HEK293 (cell line): ENCODE data around the gene CEND1.

Experiments used
- CTCF ChIA-PET: fragments of 350-600 bp; formaldehyde crosslinking; extraction: SDS; loops from one replicate; lab custom pipeline; 2021; ENCODE audit warnings: antibody characterized with exemption; lab: Yijun Ruan, JAX
- POLR2A ChIA-PET: fragments of 300-600 bp; formaldehyde crosslinking; extraction: SDS; loops from one replicate; lab custom pipeline; 2020; ENCODE audit warnings: antibody characterized with exemption, inconsistent platforms; lab: Yijun Ruan, JAX
- H3K27ac ChIP-seq: fragments of 200-500 bp; sonication (Bioruptor generic); 2 replicates; pipeline ENCODE4 v1.5.1; 2014; ENCODE audit warnings: low read depth, low read length, control low read depth, inconsistent platforms; ENCODE audit errors: extremely low read depth
- H3K36me3 ChIP-seq, 2 experiments: fragments of 200-500 bp in 1 of 2; sonication (Bioruptor generic) in 1 of 2; 1 replicate in 1 of 2; 2 replicates in 1 of 2; pipeline ENCODE4 v1.5.1; 2014 to 2017; ENCODE audit warnings: inconsistent platforms in 2 of 2, low read length in 2 of 2; ENCODE audit not compliant: control insufficient read depth in 2 of 2, insufficient read depth in 1 of 2
- H3K4me1 ChIP-seq: fragments of 200-500 bp; sonication (Bioruptor generic); 2 replicates; pipeline ENCODE4 v1.5.1; 2014; ENCODE audit warnings: mild to moderate bottlenecking, low read length, inconsistent platforms; ENCODE audit not compliant: control insufficient read depth, insufficient read depth
- H3K4me3 ChIP-seq: 2 replicates; pipeline ENCODE4 v1.5.1; 2011; ENCODE audit warnings: low read depth, mild to moderate bottlenecking, control low read depth, low read length, moderate library complexity
- H3K9me3 ChIP-seq: fragments of 200-500 bp; sonication (Bioruptor generic); 2 replicates; pipeline ENCODE4 v1.5.1; 2014; ENCODE audit warnings: low read depth, low read length, inconsistent platforms; ENCODE audit not compliant: control insufficient read depth, insufficient read depth
- BCL11B ChIP-seq: fragments of 450-650 bp; formaldehyde crosslinking; IDR thresholded peaks from 2 replicates; pipeline ENCODE4 v1.5.1; 2016; ENCODE audit warnings: low read depth, missing biosample characterization, missing genetic modification characterization
- EGR2 ChIP-seq: fragments of 450-650 bp; formaldehyde crosslinking; IDR thresholded peaks from 2 replicates; pipeline ENCODE4 v1.5.1; 2016; ENCODE audit warnings: low read depth, missing biosample characterization, missing genetic modification characterization
- KLF1 ChIP-seq: fragments of 450-650 bp; formaldehyde crosslinking; IDR thresholded peaks from 2 replicates; pipeline ENCODE4 v1.5.1; 2016; ENCODE audit warnings: missing biosample characterization, missing genetic modification characterization
- MZF1 ChIP-seq: fragments of 450-650 bp; formaldehyde crosslinking; IDR thresholded peaks from 2 replicates; pipeline ENCODE4 v1.5.1; 2017; ENCODE audit warnings: missing biosample characterization, missing genetic modification characterization, borderline replicate concordance
- OVOL3 ChIP-seq: fragments of 450-650 bp; formaldehyde crosslinking; IDR thresholded peaks from 2 replicates; pipeline ENCODE4 v1.5.1; 2016; ENCODE audit warnings: missing biosample characterization, missing genetic modification characterization
- PRDM4 ChIP-seq: fragments of 450-650 bp; formaldehyde crosslinking; IDR thresholded peaks from 2 replicates; pipeline ENCODE4 v1.5.1; 2017; ENCODE audit warnings: missing biosample characterization, missing genetic modification characterization
- SP3 ChIP-seq: fragments of 450-650 bp; formaldehyde crosslinking; IDR thresholded peaks from 2 replicates; pipeline ENCODE4 v1.5.1; 2016; ENCODE audit warnings: missing biosample characterization, missing genetic modification characterization
- WT1 ChIP-seq: fragments of 450-650 bp; formaldehyde crosslinking; IDR thresholded peaks from 2 replicates; pipeline ENCODE4 v1.5.1; 2016; ENCODE audit warnings: missing biosample characterization, missing genetic modification characterization
- ZBTB48 ChIP-seq: fragments of 450-650 bp; formaldehyde crosslinking; IDR thresholded peaks from 2 replicates; pipeline ENCODE4 v1.5.1; 2016; ENCODE audit warnings: missing biosample characterization, missing genetic modification characterization
- ZFHX2 ChIP-seq: fragments of 450-650 bp; formaldehyde crosslinking; conservative IDR thresholded peaks from 2 replicates; pipeline ENCODE4 v1.5.1; 2016; ENCODE audit warnings: missing biosample characterization, missing genetic modification characterization
- ZNF202 ChIP-seq: fragments of 450-650 bp; formaldehyde crosslinking; IDR thresholded peaks from 2 replicates; pipeline ENCODE4 v1.5.1; 2016; ENCODE audit warnings: missing biosample characterization, missing genetic modification characterization, borderline replicate concordance
- ZNF423 ChIP-seq: fragments of 450-650 bp; formaldehyde crosslinking; IDR thresholded peaks from 2 replicates; pipeline ENCODE4 v1.5.1; 2016; ENCODE audit warnings: missing biosample characterization, missing genetic modification characterization
- ZNF792 ChIP-seq: fragments of 450-650 bp; formaldehyde crosslinking; IDR thresholded peaks from 2 replicates; pipeline ENCODE4 v1.5.1; 2016; ENCODE audit warnings: missing biosample characterization, missing genetic modification characterization
- TF ChIP-seq, protein P1 (sequence below): fragments of 450-650 bp; formaldehyde crosslinking; IDR thresholded peaks from 2 replicates; pipeline ENCODE4 v1.5.1; 2016; ENCODE audit warnings: missing biosample characterization, missing genetic modification characterization
- TF ChIP-seq, protein P2 (sequence below): fragments of 450-650 bp; formaldehyde crosslinking; IDR thresholded peaks from 2 replicates; pipeline ENCODE4 v1.5.1; 2016; ENCODE audit warnings: missing biosample characterization, missing genetic modification characterization

CEND1 gene

GRCh38 chr11:794766-795633 is 5.1 kb upstream of the CEND1 start:
- Histone ChIP-seq H3K9me3 (no peaks in the 10 kb centered on the region), H3K4me1 (peaks cover 6% of the 10 kb centered on the region)
- TF ChIP-seq ZNF423 (tag by site-specific recombination) = peak; percentile 32; the same call in 1 of the 2 replicates
- TF ChIP-seq KLF1 = peak; percentile 51
- TF ChIP-seq ZBTB48 = peak; percentile 25; the same call in 1 of the 2 replicates
- TF ChIP-seq, protein P1, sequence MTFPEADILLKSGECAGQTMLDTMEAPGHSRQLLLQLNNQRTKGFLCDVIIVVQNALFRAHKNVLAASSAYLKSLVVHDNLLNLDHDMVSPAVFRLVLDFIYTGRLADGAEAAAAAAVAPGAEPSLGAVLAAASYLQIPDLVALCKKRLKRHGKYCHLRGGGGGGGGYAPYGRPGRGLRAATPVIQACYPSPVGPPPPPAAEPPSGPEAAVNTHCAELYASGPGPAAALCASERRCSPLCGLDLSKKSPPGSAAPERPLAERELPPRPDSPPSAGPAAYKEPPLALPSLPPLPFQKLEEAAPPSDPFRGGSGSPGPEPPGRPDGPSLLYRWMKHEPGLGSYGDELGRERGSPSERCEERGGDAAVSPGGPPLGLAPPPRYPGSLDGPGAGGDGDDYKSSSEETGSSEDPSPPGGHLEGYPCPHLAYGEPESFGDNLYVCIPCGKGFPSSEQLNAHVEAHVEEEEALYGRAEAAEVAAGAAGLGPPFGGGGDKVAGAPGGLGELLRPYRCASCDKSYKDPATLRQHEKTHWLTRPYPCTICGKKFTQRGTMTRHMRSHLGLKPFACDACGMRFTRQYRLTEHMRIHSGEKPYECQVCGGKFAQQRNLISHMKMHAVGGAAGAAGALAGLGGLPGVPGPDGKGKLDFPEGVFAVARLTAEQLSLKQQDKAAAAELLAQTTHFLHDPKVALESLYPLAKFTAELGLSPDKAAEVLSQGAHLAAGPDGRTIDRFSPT = peak; percentile 52; the same call in 1 of the 2 replicates
- no peak for TF ChIP-seq OVOL3 (tag by site-specific recombination)
- TF ChIP-seq BCL11B = 0 out of 2 replicates have a peak, but pooled peaks have one; percentile 19
- TF ChIP-seq SP3 (tag by site-specific recombination) = 0 out of 2 replicates have a peak, but pooled peaks have one; percentile 19
- no peak for TF ChIP-seq MZF1 (tag by site-specific recombination)
- TF ChIP-seq, all 188 proteins: peak for 6
- H3K36me3 ChIP-seq = peaks cover 0 to 45% of the 10 kb centered on the region in 2 experiments; a peak in 1 of 3 replicates
- ChIA-PET POLR2A (interaction anchor here (0.5 to 1.7 kb wide), 4 partner anchors 17 to 71 kb away, joined by 3 to 4 read pairs (median 3); partner anchors contain the start of gene PNPLA2), CTCF (interaction anchor here (0.7 kb wide), 1 partner anchor 67 kb away, joined by 4 read pairs; no protein-coding TSS in a partner anchor)
- no peak overlapping the region for H3K27ac ChIP-seq
- no peak overlapping the region; the same call in 1 of the 2 replicates for H3K4me3 ChIP-seq

DNA sequence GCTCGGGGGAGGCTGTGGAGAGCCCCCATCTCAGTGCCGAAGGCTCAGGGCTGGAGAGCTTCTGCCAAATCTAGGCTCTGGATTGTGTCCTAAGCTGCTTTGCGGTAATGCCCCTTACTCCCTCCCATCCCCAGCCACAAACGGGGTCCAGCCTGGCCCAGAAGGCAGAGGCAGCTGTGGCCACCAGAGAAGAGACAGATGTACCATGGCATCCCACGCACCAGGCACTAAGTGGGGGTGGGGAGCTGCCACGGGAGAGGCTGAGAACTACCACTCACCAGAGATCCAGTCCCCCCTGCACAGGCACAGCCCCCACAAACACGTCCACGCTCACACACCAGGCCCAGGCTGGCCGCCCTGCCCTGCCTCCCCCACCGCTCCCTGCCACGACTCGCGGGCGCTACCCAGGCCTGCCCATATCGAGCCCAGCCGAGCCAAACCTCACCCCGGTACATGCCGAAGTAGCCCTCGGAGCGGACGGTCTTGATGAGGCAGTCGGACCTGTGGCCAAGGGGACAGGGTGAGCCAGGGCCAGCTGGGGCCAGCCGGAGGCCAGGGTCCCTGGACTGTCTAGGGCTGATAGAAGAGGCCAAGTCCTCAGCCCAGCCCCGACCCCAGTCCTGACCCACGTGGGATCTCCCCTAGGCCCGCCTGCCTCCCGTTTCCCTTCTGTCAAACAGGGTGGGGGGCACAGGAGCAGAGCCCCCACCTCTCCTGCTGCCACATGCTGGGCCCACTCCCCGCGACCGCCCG is 4.3 kb upstream of the CEND1 start:
- peaks cover 6% of the 10 kb centered on the region for H3K4me1 ChIP-seq
- H3K27ac ChIP-seq = no peak overlapping the region
- H3K4me3 ChIP-seq = no peak overlapping the region
- ChIA-PET POLR2A (interaction anchor here (0.9 kb wide), 1 partner anchor 11 kb away, joined by 4 read pairs; no protein-coding TSS in a partner anchor), CTCF (no interaction called here)
- TF ChIP-seq ZFHX2 (tag by site-specific recombination) (peak; percentile 30), ZNF202 (tag by site-specific recombination) (no peak)
- peaks cover 0 to 37% of the 10 kb centered on the region in 2 experiments; a peak in 1 of 3 replicates for H3K36me3 ChIP-seq
- H3K9me3 ChIP-seq = no peaks in the 10 kb centered on the region

DNA sequence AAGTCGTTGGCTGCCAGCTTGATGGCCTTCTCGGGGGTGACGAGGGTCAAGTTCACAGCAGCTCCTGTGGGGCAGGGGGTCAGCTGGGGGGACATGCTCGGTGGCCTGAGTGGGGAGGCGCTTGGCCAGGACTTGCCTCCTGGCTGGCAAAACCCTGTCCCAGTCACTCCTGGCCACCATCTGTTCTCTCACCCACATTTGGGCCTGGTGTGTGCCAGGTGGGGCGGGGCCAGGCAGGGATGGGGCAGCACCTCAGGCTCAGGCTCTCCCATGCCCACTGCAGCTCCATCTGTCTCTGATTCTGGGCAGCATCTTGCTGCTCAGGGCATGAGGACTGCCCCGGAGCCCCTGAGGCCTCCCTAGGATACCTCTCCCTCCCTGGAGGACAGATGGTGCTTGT is 3.7 kb upstream of the CEND1 start:
- TF ChIP-seq ZNF792 (tag by site-specific recombination) (no peak), WT1 (no peak), ZBTB48 (no peak)
- H3K4me1 ChIP-seq = peaks cover 6% of the 10 kb centered on the region
- POLR2A ChIA-PET = interaction anchor here (0.7 to 0.9 kb wide), 2 partner anchors 10 to 16 kb away, joined by 4 to 9 read pairs; no protein-coding TSS in a partner anchor
- CTCF ChIA-PET = interaction anchor here (0.6 to 0.7 kb wide), 2 partner anchors 46 to 158 kb away, joined by 3 to 6 read pairs; no protein-coding TSS in a partner anchor
- no peak overlapping the region for H3K27ac ChIP-seq
- no peaks in the 10 kb centered on the region for H3K9me3 ChIP-seq
- H3K36me3 ChIP-seq = peaks cover 0 to 33% of the 10 kb centered on the region in 2 experiments; a peak in 1 of 3 replicates
- H3K4me3 ChIP-seq = no peak overlapping the region

DNA sequence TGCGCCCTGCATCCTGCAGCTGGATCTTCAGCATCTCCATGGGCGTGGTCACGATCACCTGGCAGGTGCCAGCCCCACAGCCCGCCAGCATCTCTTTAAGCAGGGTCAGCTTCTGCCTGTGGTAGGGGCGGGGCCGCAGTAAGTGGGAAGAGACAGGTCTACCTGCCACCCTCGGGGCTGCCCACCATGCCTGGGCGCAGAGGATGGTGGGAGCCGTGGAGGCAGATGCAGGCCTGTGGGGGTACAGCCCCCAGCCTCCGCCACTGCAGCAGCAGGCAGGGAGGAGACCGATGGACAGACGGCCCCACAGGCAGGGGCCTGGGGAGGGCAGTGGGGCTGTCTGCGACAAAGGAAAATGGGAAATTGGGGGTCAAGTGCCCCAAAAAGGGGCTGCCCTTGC is 3.0 kb upstream of the CEND1 start:
- Histone ChIP-seq H3K36me3 (peaks cover 0 to 33% of the 10 kb centered on the region in 2 experiments; a peak in 1 of 3 replicates), H3K9me3 (no peaks in the 10 kb centered on the region), H3K4me1 (peaks cover 6% of the 10 kb centered on the region), H3K4me3 (no peak overlapping the region), H3K27ac (no peak overlapping the region)
- ChIA-PET CTCF (interaction anchor here (0.7 kb wide), 1 partner anchor 45 kb away, joined by 6 read pairs; no protein-coding TSS in a partner anchor), POLR2A (interaction anchor here (0.7 to 0.9 kb wide), 2 partner anchors 9 to 15 kb away, joined by 4 to 9 read pairs; no protein-coding TSS in a partner anchor)
- TF ChIP-seq EGR2 (tag by site-specific recombination) (peak; percentile 52; the same call in 1 of the 2 replicates), BCL11B (peak; percentile 13; the same call in 1 of the 2 replicates), PRDM4 (no peak)
- TF ChIP-seq, protein P2, sequence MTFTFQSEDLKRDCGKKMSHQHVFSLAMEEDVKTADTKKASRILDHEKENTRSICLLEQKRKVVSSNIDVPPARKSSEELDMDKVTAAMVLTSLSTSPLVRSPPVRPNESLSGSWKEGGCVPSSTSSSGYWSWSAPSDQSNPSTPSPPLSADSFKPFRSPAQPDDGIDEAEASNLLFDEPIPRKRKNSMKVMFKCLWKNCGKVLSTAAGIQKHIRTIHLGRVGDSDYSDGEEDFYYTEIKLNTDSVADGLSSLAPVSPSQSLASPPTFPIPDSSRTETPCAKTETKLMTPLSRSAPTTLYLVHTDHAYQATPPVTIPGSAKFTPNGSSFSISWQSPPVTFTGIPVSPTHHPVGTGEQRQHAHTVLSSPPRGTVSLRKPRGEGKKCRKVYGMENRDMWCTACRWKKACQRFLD (tag by site-specific recombination) = no peak
